ENCODE data around the gene KHNYN.
A peak's percentile ranks its signal among the peaks of the same experiment; 100 is the strongest.
"Not testable (repeated sequence)": the region's sequence is repeated elsewhere in the genome, so short reads cannot be mapped to it uniquely, and the experiment has no call there.

Gene KHNYN

GRCh38 chr14:24429395-24430142 lies at the start of gene KHNYN, which contains the start of gene CBLN3:
KHNYN (plus strand) TSS chr14:24429954; CDS start chr14:24430731, 777 bp downstream.
CBLN3 (minus strand) TSS chr14:24429668; CDS start chr14:24429054, 614 bp downstream.
- peak; percentile 85 for DNase-seq

GRCh38 chr14:24381363-24382063 lies 48.2 kb upstream of the KHNYN start:
- DNase-seq: no peak

GRCh38 chr14:24382064-24382371 lies 47.7 kb upstream of the KHNYN start:
- DNase-seq: no peak

GRCh38 chr14:24384169-24384568 lies 45.6 kb upstream of the KHNYN start:
- DNase-seq: no peak

- no peak for DNase-seq
Observed at GRCh38 chr14:24385524-24385923, 44.2 kb upstream of the KHNYN start.

- no peak for DNase-seq
Observed at GRCh38 chr14:24387009-24387345, 42.8 kb upstream of the KHNYN start.

- DNase-seq: not testable (repeated sequence)
Observed at GRCh38 chr14:24387579-24387978, 42.2 kb upstream of the KHNYN start.

GRCh38 chr14:24388474-24389179 lies 41.1 kb upstream of the KHNYN start:
- no peak for DNase-seq

GRCh38 chr14:24389226-24389848 lies 40.4 kb upstream of the KHNYN start:
- DNase-seq: no peak

- no peak for DNase-seq
Observed at GRCh38 chr14:24390701-24391468, 38.9 kb upstream of the KHNYN start.

- DNase-seq: no peak
Observed at GRCh38 chr14:24392325-24393091, 37.2 kb upstream of the KHNYN start.

GRCh38 chr14:24394275-24394674 lies 35.5 kb upstream of the KHNYN start:
- no peak for DNase-seq

- no peak for DNase-seq
Observed at GRCh38 chr14:24395609-24396582, 33.9 kb upstream of the KHNYN start.

- DNase-seq: no peak
Observed at GRCh38 chr14:24397639-24398292, 32.0 kb upstream of the KHNYN start.

GRCh38 chr14:24398293-24398652 lies 31.5 kb upstream of the KHNYN start:
- no peak for DNase-seq

- peak; percentile 28 for DNase-seq
Observed at GRCh38 chr14:24398653-24399446, 30.9 kb upstream of the KHNYN start, which contains the start of gene NYNRIN. NYNRIN (plus strand) TSS chr14:24399003; CDS start chr14:24399247, 244 bp downstream.

GRCh38 chr14:24399447-24399822 lies 30.3 kb upstream of the KHNYN start:
- no peak for DNase-seq

- DNase-seq: no peak
Observed at GRCh38 chr14:24399999-24400718, 29.6 kb upstream of the KHNYN start.
